KMS-11 (cell line): ENCODE measurements around the gene CCNB1IP1.
"Not testable (repeated sequence)": the region's sequence is repeated elsewhere in the genome, so short reads cannot be mapped to it uniquely, and the experiment has no call there.

Experiments
- H2AFZ ChIP-seq: fragments of 200-600 bp; sonication (generic); 2 replicates; pipeline ENCODE4 v1.6.1; 2016; ENCODE audit warnings: antibody characterized with exemption, mixed run types, low read depth
- H3K27ac ChIP-seq: fragments of 200-600 bp; sonication (generic); 2 replicates; pipeline ENCODE4 v1.6.1; 2016; ENCODE audit warnings: mild to moderate bottlenecking, mixed run types
- H3K27me3 ChIP-seq: fragments of 200-600 bp; sonication (generic); 2 replicates; pipeline ENCODE4 v1.6.1; 2017; ENCODE audit warnings: mild to moderate bottlenecking, low read depth, mixed run types, moderate library complexity; ENCODE audit not compliant: insufficient read depth
- H3K36me3 ChIP-seq: fragments of 200-600 bp; sonication (generic); 2 replicates; pipeline ENCODE4 v1.6.1; 2017; ENCODE audit warnings: mild to moderate bottlenecking, mixed run types; ENCODE audit not compliant: insufficient read depth
- H3K4me1 ChIP-seq: fragments of 200-600 bp; sonication (generic); 2 replicates; pipeline ENCODE4 v1.6.1; 2016; ENCODE audit warnings: mild to moderate bottlenecking, low read depth, mixed run types; ENCODE audit not compliant: poor library complexity, severe bottlenecking
- H3K4me2 ChIP-seq: fragments of 200-600 bp; sonication (generic); 2 replicates; pipeline ENCODE4 v1.7.0; 2016; ENCODE audit warnings: mild to moderate bottlenecking, mixed run types
- H3K4me3 ChIP-seq: fragments of 200-600 bp; sonication (generic); IDR thresholded peaks from 2 replicates; pipeline ENCODE4 v1.6.1; 2017; ENCODE audit warnings: low read depth, low read length, mixed read lengths; ENCODE audit not compliant: insufficient read depth
- H3K79me2 ChIP-seq: fragments of 200-600 bp; sonication (generic); 2 replicates; pipeline ENCODE4 v1.6.1; 2016; ENCODE audit warnings: low read depth, mixed run types; ENCODE audit not compliant: insufficient read depth
- H3K9ac ChIP-seq: fragments of 200-600 bp; sonication (generic); 2 replicates; pipeline ENCODE4 v1.6.1; 2016; ENCODE audit warnings: mild to moderate bottlenecking, mixed run types
- H4K20me1 ChIP-seq: fragments of 200-600 bp; sonication (generic); 2 replicates; pipeline ENCODE4 v1.6.1; 2016; ENCODE audit warnings: mild to moderate bottlenecking, mixed run types; ENCODE audit not compliant: insufficient read depth
- CTCF ChIP-seq: fragments of 200-600 bp; sonication (generic); conservative IDR thresholded peaks from 2 replicates; pipeline ENCODE4 v1.6.1; 2017; ENCODE audit warnings: low read depth, mild to moderate bottlenecking, antibody characterized with exemption, low read length, moderate library complexity, mixed read lengths

Gene CCNB1IP1

DNA sequence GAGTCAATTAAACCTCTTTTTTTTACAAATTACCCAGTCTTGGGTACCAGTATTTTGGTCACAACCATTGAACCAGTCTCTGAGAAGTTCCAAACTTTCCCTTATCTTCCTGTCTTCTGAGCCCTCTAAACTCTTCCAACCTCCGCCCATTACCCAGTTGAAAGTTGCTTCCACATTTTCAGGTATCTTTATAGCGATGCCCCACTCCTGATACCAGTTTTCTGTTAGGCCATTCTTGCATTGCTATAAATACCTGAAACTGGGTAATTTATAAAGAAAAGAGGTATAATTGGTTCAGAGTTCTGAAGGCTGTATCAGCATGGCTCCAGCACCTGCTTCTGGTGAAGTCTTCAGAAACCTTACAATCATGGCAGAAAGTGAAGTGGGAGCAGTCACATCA is 59.0 kb downstream of the CCNB1IP1 start:
- H3K79me2 ChIP-seq, result no peaks in the 10 kb centered on the region
- no peak overlapping the region for H3K4me2 ChIP-seq
- H3K9ac ChIP-seq, result no peak overlapping the region
- no peak overlapping the region for H3K27ac ChIP-seq
- no peak for TF ChIP-seq CTCF
- no peak overlapping the region for H2AFZ ChIP-seq
- no peak overlapping the region for H3K4me3 ChIP-seq
- no peaks in the 10 kb centered on the region for H3K4me1 ChIP-seq
- H4K20me1 ChIP-seq, result no peaks in the 10 kb centered on the region
- no peaks in the 10 kb centered on the region for H3K27me3 ChIP-seq
- H3K36me3 ChIP-seq, result no peaks in the 10 kb centered on the region

DNA sequence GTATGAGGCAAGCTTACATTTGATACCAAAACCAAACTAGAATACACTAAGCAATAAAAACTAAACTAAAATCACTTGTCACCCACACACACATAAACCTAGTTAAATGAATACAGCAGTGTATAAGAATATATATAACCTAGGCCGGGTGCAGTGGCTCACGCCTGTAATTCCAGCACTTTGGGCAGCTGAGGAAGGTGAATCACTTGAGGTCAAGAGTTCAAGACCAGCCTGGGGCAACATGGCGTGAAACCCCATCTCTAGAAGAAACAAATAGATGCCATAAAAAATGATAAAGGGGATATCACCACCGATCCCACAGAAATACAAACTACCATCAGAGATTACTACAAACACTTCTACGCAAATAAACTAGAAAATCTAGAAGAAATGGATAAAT is 68.7 kb downstream of the CCNB1IP1 start:
- H3K27me3 ChIP-seq, H3K27ac ChIP-seq, H2AFZ ChIP-seq, H4K20me1 ChIP-seq, H3K9ac ChIP-seq, H3K79me2 ChIP-seq, H3K4me2 ChIP-seq, H3K4me1 ChIP-seq, H3K4me3 ChIP-seq, H3K36me3 ChIP-seq: not testable (repeated sequence)

GRCh38 chr14:20262642-20263128 is 70.4 kb downstream of the CCNB1IP1 start:
- Histone ChIP-seq H3K4me3 (no peak overlapping the region), H3K79me2 (no peaks in the 10 kb centered on the region), H3K27me3 (no peaks in the 10 kb centered on the region), H2AFZ (no peak overlapping the region), H3K4me2 (no peak overlapping the region), H4K20me1 (no peaks in the 10 kb centered on the region), H3K9ac (no peak overlapping the region), H3K27ac (no peak overlapping the region), H3K36me3 (no peaks in the 10 kb centered on the region), H3K4me1 (no peaks in the 10 kb centered on the region)
- TF ChIP-seq CTCF, result no peak
